Measurements from ENCODE around the gene NES. TPM values are rescaled to one million over a fixed set of nuclear protein-coding genes. Genes with fewer than 3 reads are reported as not detected.
A peak's percentile ranks its signal among the peaks of the same experiment; 100 is the strongest.

The NES gene
- total and polyA plus RNA-seq, 2 of the 8 experiments (the other 6 are each of a cell fraction or from before 2014, with no cell fraction given), result 13.3 to 135 TPM

- peak; percentile 89 to 95 for TF ChIP-seq RAD21 (IDR thresholded peaks at IDR 0.05 in 1 of 2, conservative IDR thresholded peaks at IDR 0.05 in 1 of 2; ENCODE audit: low read depth in 2 of 2, low read length in 2 of 2)
- TF ChIP-seq JUND (IDR thresholded peaks at IDR 0.05; ENCODE audit: low read length), result no peak
- TF ChIP-seq GABPA (IDR thresholded peaks at IDR 0.05; ENCODE audit: borderline replicate concordance, insufficient read depth, low read length), result no peak
- TF ChIP-seq SP4 (IDR thresholded peaks at IDR 0.05; ENCODE audit: low read length), result peak; percentile 13; the same call in 1 of the 2 replicates
- TF ChIP-seq GTF2F1 (IDR thresholded peaks at IDR 0.05; ENCODE audit: borderline replicate concordance, low read depth, low read length), result no peak
- TF ChIP-seq EGR1 (IDR thresholded peaks at IDR 0.05; ENCODE audit: borderline replicate concordance, low read depth, low read length), result peak; percentile 37; the same call in 1 of the 2 replicates
- TF ChIP-seq ZNF274 (IDR thresholded peaks at IDR 0.05; ENCODE audit: borderline replicate concordance, extremely low read depth, low read length), result no peak
- no peak for TF ChIP-seq CBX5 (IDR thresholded peaks at IDR 0.05; ENCODE audit: low read depth, low read length)
- TF ChIP-seq SIX5 (IDR thresholded peaks at IDR 0.05; ENCODE audit: low read depth, low read length), result no peak
- no peak for TF ChIP-seq RXRA (IDR thresholded peaks at IDR 0.05; ENCODE audit: insufficient read depth, low read depth, low read length)
- TF ChIP-seq TBP (IDR thresholded peaks at IDR 0.05; ENCODE audit: low read depth, low read length), result no peak
- TF ChIP-seq BACH1 (IDR thresholded peaks at IDR 0.05; ENCODE audit: low read length), result no peak
Measured at GRCh38 chr1:156677616-156678596, 699 bp upstream of the NES start (continued).
